K562 (cell line): ENCODE measurements around the gene BRICD5. TPM values are rescaled to one million over a fixed set of nuclear protein-coding genes. Genes with fewer than 3 reads are reported as not detected.

ENCODE experiments used
- ASH1L ChIP-seq: fragments of 450-650 bp; IDR thresholded peaks from 2 replicates; pipeline ENCODE4 v1.6.1; 2018; ENCODE audit warnings: borderline replicate concordance, mild to moderate bottlenecking, low read depth; ENCODE audit not compliant: partially characterized antibody
- BCL6 ChIP-seq: fragments of 250-450 bp; sonication (Bioruptor Pico); IDR thresholded peaks from 2 replicates; pipeline ENCODE4 v1.4.0; 2020
- BCLAF1 ChIP-seq, 2 experiments: fragments of 450-650 bp in 1 of 2; IDR thresholded peaks; 2 replicates each; pipeline ENCODE4 v1.6.1; 2011 to 2017; ENCODE audit warnings: low read depth in 2 of 2, antibody characterized with exemption in 1 of 2, borderline replicate concordance in 1 of 2, low read length in 1 of 2, mild to moderate bottlenecking in 1 of 2, mixed read lengths in 1 of 2; ENCODE audit not compliant: control insufficient read depth in 1 of 2
- BDP1 ChIP-seq: IDR thresholded peaks from 3 replicates; pipeline ENCODE4 v1.6.1; 2011; ENCODE audit not compliant: insufficient read length, insufficient read depth
- BMI1 ChIP-seq: fragments of 150-350 bp; IDR thresholded peaks from 2 replicates; pipeline ENCODE4 v1.6.1; 2014; ENCODE audit warnings: low read length
- E2F8 ChIP-seq: fragments of 450-650 bp; IDR thresholded peaks from 2 replicates; pipeline ENCODE4 v1.7.1; 2018; ENCODE audit warnings: mild to moderate bottlenecking, low read depth; ENCODE audit not compliant: partially characterized antibody
- ERF ChIP-seq: fragments of 450-650 bp; formaldehyde crosslinking; IDR thresholded peaks from 2 replicates; pipeline ENCODE4 v1.4.0; 2020; ENCODE audit warnings: mild to moderate bottlenecking, mixed read lengths
- FOXA1 ChIP-seq: fragments of 450-650 bp; IDR thresholded peaks from 2 replicates; pipeline ENCODE4 v1.6.1; 2016; ENCODE audit warnings: mild to moderate bottlenecking, borderline replicate concordance
- MCM7 ChIP-seq, 2 experiments: fragments of 450-650 bp; IDR thresholded peaks; 2 replicates each; pipeline ENCODE4 v1.6.1; 2016 to 2018
- MTA3 ChIP-seq: fragments of 450-650 bp; formaldehyde crosslinking; IDR thresholded peaks from 2 replicates; pipeline ENCODE4 v1.6.1; 2017; ENCODE audit warnings: mild to moderate bottlenecking, borderline replicate concordance
- NCOA4 ChIP-seq: fragments of 450-650 bp; IDR thresholded peaks from 2 replicates; pipeline ENCODE4 v1.6.1; 2018; ENCODE audit warnings: mild to moderate bottlenecking; ENCODE audit not compliant: partially characterized antibody
- NR3C1 ChIP-seq: sonication (generic); formaldehyde crosslinking; IDR thresholded peaks from 2 replicates; pipeline ENCODE4 v1.8.1; 2022; ENCODE audit warnings: missing genetic modification reagents
- ZNF431 ChIP-seq: sonication (generic); formaldehyde crosslinking; IDR thresholded peaks from 2 replicates; pipeline ENCODE4 v1.8.0; 2022; ENCODE audit warnings: mild to moderate bottlenecking, missing genetic modification reagents
- ZNF668 ChIP-seq: fragments of 250-450 bp; sonication (Bioruptor Pico); IDR thresholded peaks from 2 replicates; pipeline ENCODE4 v1.8.0; 2022; ENCODE audit warnings: mild to moderate bottlenecking, inconsistent platforms
- ZNF764 ChIP-seq: fragments of 250-450 bp; sonication (Bioruptor Pico); IDR thresholded peaks from 2 replicates; pipeline ENCODE4 v1.4.0; 2020; ENCODE audit warnings: low read depth, mild to moderate bottlenecking, moderate library complexity
- polyA plus RNA-seq, 8 experiments: library from polyadenylated mRNA; depleted of rRNA in 4 of 8; stranded (reverse) in 5 of 8; unstranded in 3 of 8; fragments of >200 nt; fragmentation: Nextera tagmentation in 2 of 8; fragmentation: Illumina TruSeq in 1 of 8; extraction: Ambion mirVana in 2 of 8; extraction: Trizol in 1 of 8; gene quantifications; 2 replicates each; pipeline versions ENCODE4 v1.2.1 to v1.2.3, GENCODE V29; 2011 to 2014; ENCODE audit warnings: inconsistent platforms in 1 of 8, missing spikeins in 1 of 8
- total RNA-seq, 7 experiments: library from RNA; depleted of rRNA in 6 of 7; stranded (reverse); fragments of >200 nt in 6 of 7; fragmentation: Illumina TruSeq in 2 of 7; extraction: Trizol in 2 of 7; gene quantifications; 2 replicates each; pipeline versions ENCODE4 v1.2.1 to v1.2.3, GENCODE V29; 2011 to 2021; ENCODE audit warnings: low replicate concordance in 1 of 7
- TF ChIP-seq, protein P1 (sequence below): fragments of 450-650 bp; IDR thresholded peaks from 2 replicates; pipeline ENCODE4 v1.6.1; 2017; ENCODE audit warnings: antibody characterized with exemption, mild to moderate bottlenecking
- TF ChIP-seq, protein P2 (sequence below): fragments of 250-450 bp; sonication (Bioruptor Pico); IDR thresholded peaks from 2 replicates; pipeline ENCODE4 v1.4.0; 2020

BRICD5 gene
- total and polyA plus RNA-seq, 9 of the 15 experiments (the other 6 are each of a cell fraction or from before 2014, with no cell fraction given) = 0.24 to 15.1 (median 2.4) TPM; not detected in 1

- TF ChIP-seq BMI1 (peak; percentile 99), FOXA1 (no peak), BDP1 (no peak), MTA3 (peak; percentile 58; the same call in 1 of the 2 replicates), ERF (no peak), ZNF431 (CRISPR knock-in tag) (0 out of 2 replicates have a peak, but pooled peaks have one; percentile 11), BCLAF1 (IDR thresholded peaks at IDR 0.05; ENCODE audit: borderline replicate concordance in 1 of 2, control insufficient read depth in 1 of 2, low read depth in 2 of 2, low read length in 1 of 2) (no peak), ZNF668 (CRISPR knock-in tag) (no peak), NCOA4 (no peak), BCL6 (no peak), ASH1L (no peak), ZNF764 (CRISPR knock-in tag) (no peak), E2F8 (peak; percentile 66), NR3C1 (no peak), MCM7 (IDR thresholded peaks at IDR 0.05) (no peak)
- TF ChIP-seq, protein P1, sequence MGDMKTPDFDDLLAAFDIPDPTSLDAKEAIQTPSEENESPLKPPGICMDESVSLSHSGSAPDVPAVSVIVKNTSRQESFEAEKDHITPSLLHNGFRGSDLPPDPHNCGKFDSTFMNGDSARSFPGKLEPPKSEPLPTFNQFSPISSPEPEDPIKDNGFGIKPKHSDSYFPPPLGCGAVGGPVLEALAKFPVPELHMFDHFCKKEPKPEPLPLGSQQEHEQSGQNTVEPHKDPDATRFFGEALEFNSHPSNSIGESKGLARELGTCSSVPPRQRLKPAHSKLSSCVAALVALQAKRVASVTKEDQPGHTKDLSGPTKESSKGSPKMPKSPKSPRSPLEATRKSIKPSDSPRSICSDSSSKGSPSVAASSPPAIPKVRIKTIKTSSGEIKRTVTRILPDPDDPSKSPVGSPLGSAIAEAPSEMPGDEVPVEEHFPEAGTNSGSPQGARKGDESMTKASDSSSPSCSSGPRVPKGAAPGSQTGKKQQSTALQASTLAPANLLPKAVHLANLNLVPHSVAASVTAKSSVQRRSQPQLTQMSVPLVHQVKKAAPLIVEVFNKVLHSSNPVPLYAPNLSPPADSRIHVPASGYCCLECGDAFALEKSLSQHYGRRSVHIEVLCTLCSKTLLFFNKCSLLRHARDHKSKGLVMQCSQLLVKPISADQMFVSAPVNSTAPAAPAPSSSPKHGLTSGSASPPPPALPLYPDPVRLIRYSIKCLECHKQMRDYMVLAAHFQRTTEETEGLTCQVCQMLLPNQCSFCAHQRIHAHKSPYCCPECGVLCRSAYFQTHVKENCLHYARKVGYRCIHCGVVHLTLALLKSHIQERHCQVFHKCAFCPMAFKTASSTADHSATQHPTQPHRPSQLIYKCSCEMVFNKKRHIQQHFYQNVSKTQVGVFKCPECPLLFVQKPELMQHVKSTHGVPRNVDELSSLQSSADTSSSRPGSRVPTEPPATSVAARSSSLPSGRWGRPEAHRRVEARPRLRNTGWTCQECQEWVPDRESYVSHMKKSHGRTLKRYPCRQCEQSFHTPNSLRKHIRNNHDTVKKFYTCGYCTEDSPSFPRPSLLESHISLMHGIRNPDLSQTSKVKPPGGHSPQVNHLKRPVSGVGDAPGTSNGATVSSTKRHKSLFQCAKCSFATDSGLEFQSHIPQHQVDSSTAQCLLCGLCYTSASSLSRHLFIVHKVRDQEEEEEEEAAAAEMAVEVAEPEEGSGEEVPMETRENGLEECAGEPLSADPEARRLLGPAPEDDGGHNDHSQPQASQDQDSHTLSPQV = no peak
- TF ChIP-seq, protein P2, sequence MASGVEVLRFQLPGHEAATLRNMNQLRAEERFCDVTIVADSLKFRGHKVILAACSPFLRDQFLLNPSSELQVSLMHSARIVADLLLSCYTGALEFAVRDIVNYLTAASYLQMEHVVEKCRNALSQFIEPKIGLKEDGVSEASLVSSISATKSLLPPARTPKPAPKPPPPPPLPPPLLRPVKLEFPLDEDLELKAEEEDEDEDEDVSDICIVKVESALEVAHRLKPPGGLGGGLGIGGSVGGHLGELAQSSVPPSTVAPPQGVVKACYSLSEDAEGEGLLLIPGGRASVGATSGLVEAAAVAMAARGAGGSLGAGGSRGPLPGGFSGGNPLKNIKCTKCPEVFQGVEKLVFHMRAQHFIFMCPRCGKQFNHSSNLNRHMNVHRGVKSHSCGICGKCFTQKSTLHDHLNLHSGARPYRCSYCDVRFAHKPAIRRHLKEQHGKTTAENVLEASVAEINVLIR (CRISPR knock-in tag) = peak; percentile 56; the same call in 1 of the 2 replicates
Observed at GRCh38 chr16:2223221-2223941, 12.7 kb upstream of the BRICD5 start, which contains the start of gene E4F1 (continued).
